ENCODE data around the gene UPP1.
A peak's percentile ranks its signal among the peaks of the same experiment; 100 is the strongest.
"Not testable (repeated sequence)": the region's sequence is repeated elsewhere in the genome, so short reads cannot be mapped to it uniquely, and the experiment has no call there.

Gene UPP1

GRCh38 chr7:48089046-48090003, at the start of gene UPP1:
UPP1 (plus strand) TSS chr7:48089265; CDS start chr7:48094784, 5,519 bp downstream.
- FAIRE-seq: no peak

- no peak for FAIRE-seq
These were observed 48.0 kb upstream of the UPP1 start for GRCh38 chr7:48040944-48041652.

GRCh38 chr7:48041653-48041970, 47.5 kb upstream of the UPP1 start:
- no peak for FAIRE-seq

GRCh38 chr7:48042216-48042615, 46.8 kb upstream of the UPP1 start:
- no peak for FAIRE-seq

- FAIRE-seq: no peak
These were observed 46.4 kb upstream of the UPP1 start for GRCh38 chr7:48042636-48043035.

- FAIRE-seq: no peak
These were observed 43.8 kb upstream of the UPP1 start for GRCh38 chr7:48045195-48045765.

GRCh38 chr7:48046458-48046857, 42.6 kb upstream of the UPP1 start:
- no peak for FAIRE-seq

- no peak for FAIRE-seq
These were observed 41.0 kb upstream of the UPP1 start for GRCh38 chr7:48048113-48048512.

GRCh38 chr7:48049850-48050249, 39.2 kb upstream of the UPP1 start:
- FAIRE-seq: no peak

- no peak for FAIRE-seq
These were observed 36.3 kb upstream of the UPP1 start for GRCh38 chr7:48052748-48053147.

GRCh38 chr7:48053736-48054135, 35.3 kb upstream of the UPP1 start:
- no peak for FAIRE-seq

GRCh38 chr7:48058990-48059389, 30.1 kb upstream of the UPP1 start:
- no peak for FAIRE-seq

- no peak for FAIRE-seq
These were observed 29.4 kb upstream of the UPP1 start for GRCh38 chr7:48059706-48060105.

GRCh38 chr7:48063985-48064384, 25.1 kb upstream of the UPP1 start:
- FAIRE-seq: peak; percentile 25

GRCh38 chr7:48067475-48067874, 21.6 kb upstream of the UPP1 start:
- FAIRE-seq: no peak

- FAIRE-seq: no peak
These were observed 14.8 kb upstream of the UPP1 start for GRCh38 chr7:48074204-48074654.

- FAIRE-seq: no peak
These were observed 11.6 kb upstream of the UPP1 start for GRCh38 chr7:48077423-48077822.

- no peak for FAIRE-seq
These were observed 10.6 kb upstream of the UPP1 start for GRCh38 chr7:48078470-48078869.

- FAIRE-seq: not testable (repeated sequence)
These were observed 6.7 kb upstream of the UPP1 start for GRCh38 chr7:48082378-48082777.

- no peak for FAIRE-seq
These were observed 5.8 kb upstream of the UPP1 start for GRCh38 chr7:48083114-48083830.

- FAIRE-seq: no peak
These were observed 4.2 kb upstream of the UPP1 start for GRCh38 chr7:48084727-48085432.

- no peak for FAIRE-seq
These were observed 3.7 kb upstream of the UPP1 start for GRCh38 chr7:48085433-48085791.

GRCh38 chr7:48085942-48086341, 3.1 kb upstream of the UPP1 start:
- FAIRE-seq: no peak
